GM12878 (cell line): Measurements from ENCODE around the gene ZNF407. TPM values are rescaled to one million over a fixed set of nuclear protein-coding genes. Genes with fewer than 3 reads are reported as not detected.

Experiments used
- ATAC-seq: fragments of 200-7000 bp; cut with Tn5 transposase; 3 replicates; pipeline ENCODE4 v1.9.1; 2020; ENCODE audit warnings: mild to moderate bottlenecking, moderate library complexity
- BruUV-seq: library from RNA; stranded (reverse); fragments of 400-500 nt; replicated peaks from 2 replicates; lab custom pipeline; 2021; lab: Mats Ljungman, UMichigan
- CTCF ChIA-PET: fragments of 300-600 bp; sonication (Branson Sonifier 250); formaldehyde crosslinking; extraction: SDS; loops from one replicate; lab custom pipeline; 2021; ENCODE audit warnings: inconsistent platforms; lab: Yijun Ruan, JAX
- POLR2A ChIA-PET: fragments of 350-600 bp; formaldehyde crosslinking; extraction: SDS; loops from one replicate; lab custom pipeline; 2021; ENCODE audit warnings: inconsistent platforms; lab: Charles Lee
- RAD21 ChIA-PET: fragments of 300-600 bp; sonication (Branson Sonifier 250); formaldehyde crosslinking; loops from one replicate; lab custom pipeline; 2023; ENCODE audit warnings: antibody characterized with exemption; ENCODE audit not compliant: unreplicated experiment; lab: Charles Lee
- SMC1A ChIA-PET: fragments of 300-600 bp; sonication (Branson Sonifier 250); formaldehyde crosslinking; loops from one replicate; lab custom pipeline; 2023; ENCODE audit not compliant: unreplicated experiment, uncharacterized antibody; lab: Charles Lee
- DNase-seq: peaks from one replicate; pipeline ENCODE4 v3.0.0-alpha.2; 2011; ENCODE audit warnings: low read depth, low spot score
- FAIRE-seq: peaks from 3 replicates; lab custom pipeline; 2011; peaks lifted over from hg19 to GRCh38; lab: Jason Lieb, UNC
- H2AFZ ChIP-seq: 2 replicates; pipeline ENCODE4 v1.6.0; 2011; ENCODE audit warnings: low read depth, low read length, control low read depth; ENCODE audit not compliant: control insufficient read depth
- H3K27ac ChIP-seq: 2 replicates; pipeline ENCODE4 v1.5.1; 2011; ENCODE audit warnings: control low read depth; ENCODE audit not compliant: control insufficient read depth, insufficient read depth
- H3K27me3 ChIP-seq, 2 experiments: replicated peaks in 1 of 2; 2 replicates each; pipeline versions ENCODE4 v1.6.0 to v1.6.1; 2011; ENCODE audit warnings: low read length in 1 of 2; ENCODE audit not compliant: control insufficient read depth in 2 of 2, insufficient read depth in 2 of 2
- H3K36me3 ChIP-seq, 2 experiments: 2 replicates each; pipeline ENCODE4 v1.5.1; 2011; ENCODE audit warnings: low read length in 1 of 2; ENCODE audit not compliant: control insufficient read depth in 2 of 2, insufficient read depth in 2 of 2
- H3K4me1 ChIP-seq: 2 replicates; pipeline ENCODE4 v1.6.1; 2011; ENCODE audit warnings: mild to moderate bottlenecking, low read length, moderate library complexity, mixed read lengths; ENCODE audit not compliant: control insufficient read depth, insufficient read depth
- H3K4me2 ChIP-seq: 2 replicates; pipeline ENCODE4 v1.6.0; 2011; ENCODE audit warnings: control low read depth; ENCODE audit not compliant: control insufficient read depth, insufficient read depth
- H3K4me3 ChIP-seq: fragments of 200-600 bp; sonication (generic); 2 replicates; pipeline ENCODE4 v1.5.1; 2016
- H3K79me2 ChIP-seq: 2 replicates; pipeline ENCODE4 v1.6.0; 2011; ENCODE audit warnings: low read length; ENCODE audit not compliant: control insufficient read depth, insufficient read depth
- H3K9ac ChIP-seq: 2 replicates; pipeline ENCODE4 v1.8.0; 2011; ENCODE audit warnings: low read length, control low read depth, mixed read lengths; ENCODE audit not compliant: control insufficient read depth, insufficient read depth
- H3K9me3 ChIP-seq: replicated peaks from 3 replicates; pipeline ENCODE4 v1.5.1; 2011; ENCODE audit warnings: mild to moderate bottlenecking, low read length; ENCODE audit not compliant: control insufficient read depth, insufficient read depth
- H4K20me1 ChIP-seq: 2 replicates; pipeline ENCODE4 v1.6.0; 2011; ENCODE audit not compliant: control insufficient read depth, insufficient read depth
- BHLHE40 ChIP-seq, 2 experiments: fragments of 450-650 bp in 1 of 2; IDR thresholded peaks; 2 replicates each; pipeline ENCODE4 v1.6.1; 2011 to 2017; ENCODE audit warnings: low read depth in 2 of 2, borderline replicate concordance in 1 of 2, improper control_type of control experiment in 1 of 2, low read length in 1 of 2, mild to moderate bottlenecking in 1 of 2
- IKZF1 ChIP-seq: fragments of 450-650 bp; conservative IDR thresholded peaks from 2 replicates; pipeline ENCODE4 v1.6.1; 2017; ENCODE audit warnings: antibody characterized with exemption, mild to moderate bottlenecking
- LARP7 ChIP-seq: fragments of 450-650 bp; IDR thresholded peaks from 2 replicates; pipeline ENCODE4 v1.6.1; 2017; ENCODE audit warnings: mild to moderate bottlenecking
- SPI1 ChIP-seq: IDR thresholded peaks from 2 replicates; pipeline ENCODE4 v1.6.1; 2011; ENCODE audit warnings: low read depth, mild to moderate bottlenecking, low read length, moderate library complexity, borderline replicate concordance; ENCODE audit not compliant: insufficient read depth
- TAF1 ChIP-seq: IDR thresholded peaks from 2 replicates; pipeline ENCODE4 v1.6.1; 2011; ENCODE audit warnings: mild to moderate bottlenecking, low read depth, low read length, borderline replicate concordance
- YBX1 ChIP-seq: fragments of 450-650 bp; IDR thresholded peaks from 2 replicates; pipeline ENCODE4 v1.6.1; 2016; ENCODE audit warnings: antibody characterized with exemption
- WGBS: methylation state at CpG from one replicate; pipeline ENCODE4 v1.1.6; 2016; ENCODE audit warnings: low lambda C conversion rate; ENCODE audit not compliant: insufficient replicate concordance, insufficient coverage; ENCODE audit errors: missing lambda C conversion rate; 5-methylcytosine and 5-hydroxymethylcytosine counted together
- in situ Hi-C: fragments of 300-500 bp; cut with MboI; formaldehyde crosslinking; loops from 9 replicates; pipeline ENCODE4 v1.14.3; 2018; ENCODE audit warnings: mixed read lengths
- intact Hi-C: fragments of 100-400 bp; cut with micrococcal nuclease; formaldehyde crosslinking; loops from one replicate; pipeline ENCODE4 v1.14.2; 2022; ENCODE audit not compliant: unreplicated experiment
- polyA plus RNA-seq, 11 experiments: library from polyadenylated mRNA; depleted of rRNA in 4 of 11; unstranded in 6 of 11; stranded (reverse) in 5 of 11; fragments of >200 nt; fragmentation: Nextera tagmentation in 4 of 11; fragmentation: Illumina TruSeq in 1 of 11; extraction: Ambion mirVana in 4 of 11; extraction: Trizol in 1 of 11; gene quantifications; 1 replicate in 1 of 11; 2 replicates in 10 of 11; pipeline versions ENCODE4 v1.2.1 to v1.2.3, GENCODE V29; 2011 to 2016; ENCODE audit warnings: inconsistent platforms in 2 of 11, missing spikeins in 2 of 11, low read depth in 1 of 11
- total RNA-seq, 4 experiments: library from RNA; depleted of rRNA in 3 of 4; stranded (reverse); fragments of >200 nt in 3 of 4; fragmentation: Illumina TruSeq in 1 of 4; extraction: Trizol in 1 of 4; gene quantifications; 2 replicates each; pipeline versions ENCODE4 v1.2.1 to v1.2.3, GENCODE V29; 2013 to 2021

The ZNF407 gene
- total and polyA plus RNA-seq, 10 of the 15 experiments (the other 5 are each of a cell fraction or from before 2014, with no cell fraction given) = 0.69 to 11.6 (median 5.3) TPM

DNA sequence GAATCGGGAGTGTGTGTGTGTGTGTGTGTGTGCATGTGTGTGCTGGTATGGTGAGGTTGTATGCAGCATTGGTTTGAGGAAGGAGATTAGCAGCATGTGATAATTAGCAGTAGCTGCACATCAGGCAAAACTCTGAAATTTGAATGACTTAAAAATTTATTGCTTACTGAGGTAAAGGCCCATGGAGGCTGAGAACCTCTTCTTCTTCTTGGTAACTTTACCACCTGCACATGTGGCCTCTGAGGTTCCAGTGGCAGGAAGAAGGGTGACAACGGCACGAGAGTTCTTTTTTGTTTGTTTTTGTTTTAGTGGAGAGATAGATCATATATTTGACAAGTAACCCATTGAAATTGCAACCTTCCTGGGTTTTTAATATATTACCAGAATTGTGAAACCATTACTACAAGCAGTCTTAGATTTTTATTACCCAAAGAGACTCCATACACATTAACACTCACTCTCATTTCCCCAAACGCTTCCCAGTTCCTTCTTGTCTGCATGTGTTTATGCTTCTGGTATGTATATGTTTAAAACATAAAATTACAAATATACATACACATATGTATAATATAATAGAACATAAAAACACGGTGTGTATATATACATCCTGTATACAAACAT lies 319.2 kb downstream of the ZNF407 start:
- no peak overlapping the region for H2AFZ ChIP-seq
- no peaks in the 10 kb centered on the region for H4K20me1 ChIP-seq
- peak; percentile 29; the same call in 1 of the 3 replicates for ATAC-seq
- H3K4me2 ChIP-seq = no peak overlapping the region
- H3K79me2 ChIP-seq = no peaks in the 10 kb centered on the region
- BruUV-seq = no TSS peak
- no peak for FAIRE-seq
- H3K36me3 ChIP-seq = peaks cover 0 to 4% of the 10 kb centered on the region in 2 experiments; a peak in 1 of 4 replicates
- RAD21 ChIA-PET = no interaction called here
- 73% methylated on average over 5 of the region's 5 CpGs for WGBS
- CTCF ChIA-PET = interaction anchor here (0.8 kb wide), 1 partner anchor 10 kb away, joined by 3 read pairs; no protein-coding TSS in a partner anchor
- H3K27ac ChIP-seq = no peak overlapping the region
- H3K27me3 ChIP-seq = no peaks in the 10 kb centered on the region
- H3K9ac ChIP-seq = no peak overlapping the region
- DNase-seq = no peak
- intact Hi-C loops = no loop called here
- no peaks in the 10 kb centered on the region for H3K9me3 ChIP-seq
- H3K4me1 ChIP-seq = no peaks in the 10 kb centered on the region; the same call in 1 of the 2 replicates
- POLR2A ChIA-PET = no interaction called here
- SMC1A ChIA-PET = no interaction called here
- no peak overlapping the region for H3K4me3 ChIP-seq
- TF ChIP-seq SPI1 = peak; percentile 45; the same call in 1 of the 2 replicates
- TF ChIP-seq TAF1 = no peak
- no peak for TF ChIP-seq LARP7
- peak; percentile 47 to 48; a peak in 3 of 4 replicates for TF ChIP-seq BHLHE40 (IDR thresholded peaks at IDR 0.05; ENCODE audit: borderline replicate concordance in 1 of 2, low read depth in 2 of 2, low read length in 1 of 2)
- no peak for TF ChIP-seq IKZF1
- in situ Hi-C loops = no loop called here

DNA sequence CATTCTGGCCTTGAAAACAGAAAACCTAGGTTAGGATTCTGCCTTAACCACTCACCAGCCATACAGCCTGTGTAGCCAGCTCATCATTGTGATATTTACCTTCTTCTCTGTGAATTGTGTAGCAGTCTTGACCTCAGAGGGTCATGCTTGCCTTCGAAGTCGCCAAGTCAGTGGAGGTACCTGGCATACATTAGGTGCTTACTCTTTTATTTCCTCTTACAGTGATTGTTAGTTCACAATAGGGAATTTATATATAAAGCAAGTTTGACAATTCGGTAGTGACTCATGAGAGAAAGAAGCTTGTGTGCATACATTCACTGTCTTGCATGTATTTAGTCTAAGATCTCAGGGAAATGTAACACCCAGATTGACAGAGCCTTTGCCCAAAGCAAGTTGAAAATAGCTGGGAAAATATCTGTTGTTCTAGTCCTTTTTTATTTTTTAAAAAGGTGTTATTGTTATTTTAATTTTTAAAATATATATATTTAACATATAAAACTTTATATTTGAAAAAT lies 320.7 kb downstream of the ZNF407 start:
- POLR2A ChIA-PET = no interaction called here

More for the DNA sequence above, 320.7 kb downstream of the ZNF407 start:
- Histone ChIP-seq H3K27me3 (no peaks in the 10 kb centered on the region), H3K4me2 (no peak overlapping the region), H3K9me3 (no peaks in the 10 kb centered on the region), H3K79me2 (no peaks in the 10 kb centered on the region), H3K4me1 (no peaks in the 10 kb centered on the region; the same call in 1 of the 2 replicates), H3K9ac (no peak overlapping the region), H3K4me3 (no peak overlapping the region), H3K36me3 (peaks cover 0 to 4% of the 10 kb centered on the region in 2 experiments; a peak in 1 of 4 replicates)
- CTCF ChIA-PET = interaction anchor here (1.0 kb wide), 1 partner anchor 21 kb away, joined by 3 read pairs; no protein-coding TSS in a partner anchor
- no peak for DNase-seq
- in situ Hi-C loops = no loop called here
- FAIRE-seq = peak; percentile 66
- TF ChIP-seq YBX1 = no peak
- TF ChIP-seq, all 136 proteins: peak for 0
- ChIA-PET SMC1A (interaction anchor here (1.5 kb wide), 1 partner anchor 9 kb away, joined by 6 read pairs; no protein-coding TSS in a partner anchor), RAD21 (interaction anchor here (1.1 kb wide), 1 partner anchor 45 kb away, joined by 3 read pairs; no protein-coding TSS in a partner anchor)
- intact Hi-C loops = no loop called here
- Histone ChIP-seq H2AFZ (no peak overlapping the region), H4K20me1 (no peaks in the 10 kb centered on the region), H3K27ac (no peak overlapping the region)
- WGBS = 97% methylated on average over 3 of the region's 3 CpGs
- no TSS peak for BruUV-seq
- ATAC-seq = no peak
